ENCODE measurements around the gene TFPT. TPM values are rescaled to one million over a fixed set of nuclear protein-coding genes. Genes with fewer than 3 reads are reported as not detected.

The TFPT gene
- total RNA-seq, 1 experiment from 2014 or later, result 31.1 TPM

- H3K4me1 ChIP-seq (ENCODE audit: insufficient read depth, low read length, poor library complexity, severe bottlenecking), result no peaks in the 10 kb centered on the region
- POLR2A ChIA-PET (ENCODE audit: low non-redundant PET), result no interaction called here
- DNase-seq (ENCODE audit: low spot score), result no peak
- H3K27me3 ChIP-seq (replicated peaks; ENCODE audit: insufficient read depth, low read depth, low read length, poor library complexity), result no peaks in the 10 kb centered on the region
- intact Hi-C loops (cut with micrococcal nuclease; ENCODE audit: unreplicated experiment), result no loop called here
- H3K27ac ChIP-seq (ENCODE audit: low read depth, low read length, poor library complexity, severe bottlenecking), result no peak within 1 kb of the TSS
- H3K9me3 ChIP-seq (ENCODE audit: low read depth, low read length, poor library complexity, severe bottlenecking), result peaks cover 6% of the 10 kb centered on the region
- no peak within 1 kb of the TSS for H3K4me3 ChIP-seq (ENCODE audit: low read depth, low read length, poor library complexity, severe bottlenecking)
- H3K36me3 ChIP-seq (ENCODE audit: insufficient read depth, low read length, poor library complexity, severe bottlenecking), result no peaks in the 10 kb centered on the region
- BruUV-seq (replicated peaks), result no TSS peak
- CTCF ChIA-PET, result no interaction called here
- TF ChIP-seq CTCF (conservative IDR thresholded peaks at IDR 0.05; ENCODE audit: low read depth, low read length) (no peak), EZH2 (IDR thresholded peaks at IDR 0.05; ENCODE audit: borderline replicate concordance, low read depth, low read length, poor library complexity, severe bottlenecking) (no peak)
These were observed 34.4 kb downstream of the TFPT start, which contains the start of gene TARM1 for GRCh38 chr19:54081032-54081431. TARM1 (minus strand) TSS chr19:54081365; CDS start chr19:54081340, 25 bp downstream.

- DNase-seq (ENCODE audit: low spot score), result no peak
- no peak overlapping the region for H3K4me3 ChIP-seq (ENCODE audit: low read depth, low read length, poor library complexity, severe bottlenecking)
- H3K9me3 ChIP-seq (ENCODE audit: low read depth, low read length, poor library complexity, severe bottlenecking), result peaks cover 6% of the 10 kb centered on the region
- H3K36me3 ChIP-seq (ENCODE audit: insufficient read depth, low read length, poor library complexity, severe bottlenecking), result no peaks in the 10 kb centered on the region
- H3K27me3 ChIP-seq (replicated peaks; ENCODE audit: insufficient read depth, low read depth, low read length, poor library complexity), result no peaks in the 10 kb centered on the region
- intact Hi-C loops (cut with micrococcal nuclease; ENCODE audit: unreplicated experiment), result no loop called here
- H3K27ac ChIP-seq (ENCODE audit: low read depth, low read length, poor library complexity, severe bottlenecking), result no peak overlapping the region
- no TSS peak for BruUV-seq (replicated peaks)
- ChIA-PET CTCF (no interaction called here), POLR2A (ENCODE audit: low non-redundant PET) (no interaction called here)
- H3K4me1 ChIP-seq (ENCODE audit: insufficient read depth, low read length, poor library complexity, severe bottlenecking), result no peaks in the 10 kb centered on the region
- TF ChIP-seq CTCF (conservative IDR thresholded peaks at IDR 0.05; ENCODE audit: low read depth, low read length) (no peak), EZH2 (IDR thresholded peaks at IDR 0.05; ENCODE audit: borderline replicate concordance, low read depth, low read length, poor library complexity, severe bottlenecking) (no peak)
These were observed 38.1 kb downstream of the TFPT start for GRCh38 chr19:54077334-54077733.

GRCh38 chr19:54074851-54075250 is 40.6 kb downstream of the TFPT start:
- CTCF ChIA-PET, result no interaction called here
- no peaks in the 10 kb centered on the region for H3K36me3 ChIP-seq (ENCODE audit: insufficient read depth, low read length, poor library complexity, severe bottlenecking)
- H3K4me1 ChIP-seq (ENCODE audit: insufficient read depth, low read length, poor library complexity, severe bottlenecking), result no peaks in the 10 kb centered on the region
- no TSS peak for BruUV-seq (replicated peaks)
- no peak for DNase-seq (ENCODE audit: low spot score)
- no peak overlapping the region for H3K27ac ChIP-seq (ENCODE audit: low read depth, low read length, poor library complexity, severe bottlenecking)
- POLR2A ChIA-PET (ENCODE audit: low non-redundant PET), result no interaction called here
- intact Hi-C loops (cut with micrococcal nuclease; ENCODE audit: unreplicated experiment), result no loop called here
- no peak overlapping the region for H3K4me3 ChIP-seq (ENCODE audit: low read depth, low read length, poor library complexity, severe bottlenecking)
- TF ChIP-seq CTCF (conservative IDR thresholded peaks at IDR 0.05; ENCODE audit: low read depth, low read length), result no peak
- no peak for TF ChIP-seq EZH2 (IDR thresholded peaks at IDR 0.05; ENCODE audit: borderline replicate concordance, low read depth, low read length, poor library complexity, severe bottlenecking)
- H3K27me3 ChIP-seq (replicated peaks; ENCODE audit: insufficient read depth, low read depth, low read length, poor library complexity), result no peaks in the 10 kb centered on the region
- no peaks in the 10 kb centered on the region for H3K9me3 ChIP-seq (ENCODE audit: low read depth, low read length, poor library complexity, severe bottlenecking)
